ENCODE data around the gene MEI1.

The MEI1 gene

DNA sequence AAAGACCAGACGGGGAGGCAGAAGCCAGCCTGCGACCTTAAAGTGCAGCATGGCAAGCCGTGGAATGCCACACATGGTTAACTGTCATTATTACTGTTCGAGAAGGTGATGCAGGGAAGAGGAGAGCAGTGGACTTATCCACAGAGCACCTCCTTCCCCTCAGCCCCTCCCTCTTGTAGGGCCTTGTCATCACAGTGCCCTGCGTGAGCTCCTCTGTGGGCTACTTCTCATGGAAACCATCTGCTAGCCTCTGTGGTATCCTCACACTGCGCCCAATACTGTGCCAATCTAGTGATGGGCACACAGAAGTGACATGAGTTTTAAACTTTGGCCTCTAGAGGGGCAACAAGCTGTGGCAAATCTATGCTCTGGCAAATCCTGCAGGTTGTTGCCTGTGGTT lies 83.0 kb downstream of the MEI1 start:
- DNase-seq (ENCODE audit: low spot score) = peak; percentile 38

DNA sequence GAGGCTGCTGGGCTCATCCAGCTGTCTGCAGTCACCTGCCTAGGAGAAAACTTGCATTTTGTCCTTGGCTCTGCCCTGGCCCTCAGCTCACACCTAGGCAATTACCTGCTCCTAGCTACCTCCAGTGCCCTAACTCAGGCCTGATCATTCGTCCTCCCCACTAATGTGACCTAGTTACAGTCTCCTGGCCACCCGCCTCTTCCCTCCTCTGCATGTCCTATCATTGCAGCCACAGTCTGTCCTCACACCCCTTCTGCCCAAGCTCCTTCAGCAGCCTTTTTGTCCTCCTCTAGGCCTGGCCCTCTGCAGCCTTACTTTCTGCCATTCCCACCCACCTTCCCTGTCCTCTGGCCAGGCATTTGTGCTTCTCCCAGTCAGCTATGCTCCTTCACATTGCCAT lies 83.4 kb downstream of the MEI1 start:
- DNase-seq (ENCODE audit: low spot score) = no peak

DNA sequence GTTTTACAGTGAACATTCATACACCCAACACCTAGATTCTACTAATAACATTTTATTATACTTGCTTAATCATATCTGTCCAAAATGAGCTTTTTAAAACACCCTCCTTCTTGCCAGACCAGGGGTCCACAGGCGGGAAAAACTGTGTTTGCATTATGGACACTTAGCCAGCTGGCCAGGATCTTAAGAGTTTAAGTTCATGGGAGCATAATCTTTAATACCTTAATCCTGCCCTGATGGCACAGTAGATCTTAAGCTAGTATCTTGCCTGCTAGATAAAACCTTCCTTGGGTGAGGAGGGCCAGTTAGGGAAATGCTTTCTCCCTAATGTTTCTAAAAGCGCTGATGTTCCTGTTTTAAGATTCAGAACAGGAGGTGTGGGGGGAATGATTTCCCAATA lies 88.0 kb downstream of the MEI1 start:
- DNase-seq (ENCODE audit: low spot score) = no peak

GRCh38 chr22:41793871-41794270 lies 94.6 kb downstream of the MEI1 start:
- no peak for DNase-seq (ENCODE audit: low spot score)

DNA sequence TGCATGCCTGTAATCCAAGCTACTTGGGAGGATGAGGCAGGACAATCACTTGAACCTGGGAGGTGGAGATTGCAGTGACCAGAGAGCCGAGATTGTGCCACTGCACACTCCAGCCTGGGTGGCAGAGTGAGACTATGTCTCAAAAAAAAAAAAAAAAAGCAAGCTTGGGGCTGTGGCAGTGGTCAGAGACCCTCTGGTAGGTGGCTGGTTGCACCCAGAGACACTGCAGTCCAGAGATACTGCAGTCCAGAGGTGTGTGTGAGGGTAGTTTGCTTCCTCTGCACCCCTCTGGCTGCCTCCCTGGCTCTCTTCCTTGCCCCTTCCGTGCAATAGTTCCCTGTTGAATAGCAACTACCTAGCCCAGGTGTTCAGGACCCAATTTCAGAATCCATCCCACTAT lies 99.4 kb downstream of the MEI1 start:
- DNase-seq (ENCODE audit: low spot score) = no peak

GRCh38 chr22:41799486-41800347 lies 100.4 kb downstream of the MEI1 start:
- DNase-seq (ENCODE audit: low spot score) = no peak

- peak; percentile 91 for DNase-seq (ENCODE audit: low spot score)
Measured at GRCh38 chr22:41800348-41801146, 101.2 kb downstream of the MEI1 start, which contains the start of gene CCDC134. CCDC134 (plus strand) TSS chr22:41800679; CDS start chr22:41808891, 8,212 bp downstream.

GRCh38 chr22:41801147-41801819 lies 102.0 kb downstream of the MEI1 start:
- DNase-seq (ENCODE audit: low spot score) = no peak

GRCh38 chr22:41801886-41802285 lies 102.6 kb downstream of the MEI1 start:
- DNase-seq (ENCODE audit: low spot score) = no peak

DNA sequence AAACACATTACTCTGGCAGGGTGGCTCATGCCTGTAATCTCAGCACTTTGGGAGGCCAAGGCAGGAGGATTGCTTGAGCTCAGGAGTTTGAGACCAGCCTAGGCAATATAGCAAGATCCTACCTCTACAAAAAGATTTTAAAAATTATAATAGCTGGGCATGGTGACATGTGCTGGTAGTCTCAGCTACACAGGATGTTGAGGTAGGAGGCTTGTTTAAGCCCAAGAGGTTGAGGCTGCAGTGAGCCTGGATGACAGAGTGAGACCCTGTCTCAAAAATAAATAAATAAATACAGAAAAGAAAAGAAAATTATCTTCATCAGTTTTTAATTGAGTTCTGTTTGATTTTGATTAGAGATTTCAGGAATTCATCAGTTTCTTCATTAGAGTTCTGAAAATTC lies 106.3 kb downstream of the MEI1 start:
- no peak for DNase-seq (ENCODE audit: low spot score)

DNA sequence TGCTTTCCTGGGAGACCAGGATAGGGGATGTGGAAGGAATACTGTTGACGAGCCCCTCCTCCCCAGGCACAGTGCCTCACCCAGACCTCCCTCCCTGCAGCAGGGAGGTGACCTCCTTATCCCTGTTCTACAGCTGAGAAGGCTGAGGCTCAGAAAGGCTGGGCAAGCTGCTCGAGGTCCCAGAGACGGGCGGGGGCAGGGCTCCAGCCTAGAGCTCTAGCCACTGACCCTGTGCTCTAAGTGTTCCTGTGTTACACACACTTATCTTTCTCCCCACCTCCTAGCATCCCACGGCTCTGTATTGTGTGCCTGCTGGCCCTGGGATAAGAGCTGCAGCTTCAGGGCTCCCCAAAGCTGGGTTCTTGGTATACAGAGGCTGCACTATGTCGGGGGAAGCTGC lies 109.1 kb downstream of the MEI1 start:
- DNase-seq (ENCODE audit: low spot score) = no peak

DNA sequence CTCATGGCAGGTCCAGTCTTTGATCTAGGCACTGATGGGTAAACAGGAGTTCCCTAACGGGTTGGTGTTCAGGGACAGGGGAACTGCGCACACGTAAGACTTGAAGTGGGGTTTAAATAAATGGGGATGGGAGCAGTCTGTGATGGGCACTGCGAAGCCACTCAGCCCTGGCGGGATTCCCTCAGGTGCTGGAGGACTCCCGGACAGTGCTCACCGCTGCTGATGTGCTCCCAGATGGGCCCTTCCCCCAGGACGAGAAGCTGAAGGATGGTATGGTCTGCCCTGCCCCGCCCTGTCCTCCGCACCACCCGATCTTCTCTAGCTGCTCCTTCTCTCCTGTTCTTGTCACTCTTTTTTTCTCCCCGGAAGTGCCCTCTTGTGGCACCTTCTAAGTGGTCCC lies 110.7 kb downstream of the MEI1 start:
- DNase-seq (ENCODE audit: low spot score) = no peak

GRCh38 chr22:41812805-41813545 lies 113.7 kb downstream of the MEI1 start:
- DNase-seq (ENCODE audit: low spot score) = no peak

DNA sequence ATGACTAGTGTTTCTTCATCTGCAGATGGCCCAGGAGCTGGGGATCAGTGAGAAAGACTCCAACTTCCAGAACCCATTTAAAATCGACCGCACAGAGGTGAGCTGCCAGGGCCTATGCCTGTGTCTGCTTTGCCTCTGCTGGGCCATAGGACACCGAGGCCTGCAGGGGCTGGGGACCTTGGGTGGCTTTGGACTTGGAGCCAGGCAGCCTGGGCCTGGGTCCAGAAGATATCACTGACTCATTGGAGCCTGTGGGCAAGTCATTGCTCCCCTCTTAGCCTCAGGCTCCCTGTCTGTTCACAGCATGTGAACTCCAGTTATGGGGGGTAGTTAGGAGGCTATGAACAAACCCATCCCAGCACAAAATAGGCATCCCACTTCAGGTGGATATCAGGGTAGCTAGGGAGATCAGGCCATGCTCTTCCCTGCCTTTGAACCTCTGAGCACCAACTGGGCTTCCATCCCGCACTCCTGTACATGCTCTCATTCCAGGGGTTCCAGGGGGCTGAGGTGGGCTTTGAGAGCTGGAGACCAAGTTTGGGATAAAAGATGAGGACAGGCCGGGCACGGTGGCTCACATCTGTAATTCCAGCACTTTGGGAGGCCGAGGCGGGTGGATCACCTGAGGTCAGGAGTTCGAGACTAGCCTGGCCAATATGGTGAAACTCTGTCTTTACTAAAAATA lies 114.6 kb downstream of the MEI1 start:
- DNase-seq (ENCODE audit: low spot score) = no peak

DNA sequence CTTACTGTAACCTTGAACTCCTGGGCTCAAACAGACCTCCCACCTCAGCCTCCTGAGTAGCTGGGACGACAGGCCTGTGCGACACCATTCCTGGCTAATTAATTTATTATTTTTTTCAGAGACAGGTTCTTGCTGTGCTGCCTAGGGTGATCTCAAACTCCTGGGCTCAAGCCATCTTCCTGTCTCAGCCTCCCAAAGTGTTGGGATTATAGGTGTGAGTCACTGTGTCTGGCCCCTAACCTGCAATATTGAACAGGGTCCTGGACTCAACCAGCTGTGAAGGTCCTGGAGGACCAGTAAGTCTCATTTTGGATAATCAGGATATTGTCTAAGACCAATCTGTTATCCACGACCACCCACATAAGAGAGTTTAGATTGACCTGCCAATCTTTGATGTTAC lies 116.4 kb downstream of the MEI1 start:
- DNase-seq (ENCODE audit: low spot score) = no peak

DNA sequence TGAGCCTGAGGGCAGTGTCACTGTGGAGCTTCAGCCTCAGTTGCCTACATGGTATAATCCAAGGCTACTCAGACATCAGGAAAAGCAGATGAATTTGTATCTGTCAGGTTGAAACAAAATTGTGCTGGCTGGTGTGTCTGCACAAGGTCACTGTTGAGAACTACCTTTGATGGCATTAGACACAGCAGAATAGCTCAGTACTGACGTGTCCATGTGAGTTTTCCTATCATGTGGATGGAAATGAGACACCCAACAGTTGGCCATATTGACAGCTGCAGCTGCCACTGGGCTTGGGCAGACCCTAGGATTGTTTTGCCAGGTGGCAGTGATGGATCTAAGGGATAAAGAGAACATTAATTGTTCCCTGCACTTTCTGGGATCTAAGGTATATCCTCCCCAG lies 116.9 kb downstream of the MEI1 start:
- no peak for DNase-seq (ENCODE audit: low spot score)

- DNase-seq (ENCODE audit: low spot score) = no peak
Measured at GRCh38 chr22:41816871-41817270, 117.6 kb downstream of the MEI1 start.

DNA sequence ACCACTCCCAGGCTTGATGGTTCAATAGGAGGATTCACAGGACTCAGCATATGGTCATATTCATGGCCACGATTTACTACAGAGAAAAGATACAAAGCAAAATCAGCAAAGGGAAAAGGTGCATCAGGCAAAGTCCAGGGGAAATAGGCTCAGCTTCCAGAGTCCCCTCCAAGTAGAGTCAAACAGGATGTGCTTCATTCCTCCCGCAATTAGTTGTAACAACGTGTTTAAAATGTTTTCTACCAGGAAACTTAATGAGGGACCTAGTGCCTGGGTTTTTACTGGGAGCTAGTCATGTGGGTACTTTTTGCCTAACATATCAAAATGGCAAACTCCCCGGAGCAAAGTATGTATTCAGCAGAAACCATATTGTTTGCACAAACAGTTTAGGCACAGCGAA lies 118.7 kb downstream of the MEI1 start:
- no peak for DNase-seq (ENCODE audit: low spot score)

DNA sequence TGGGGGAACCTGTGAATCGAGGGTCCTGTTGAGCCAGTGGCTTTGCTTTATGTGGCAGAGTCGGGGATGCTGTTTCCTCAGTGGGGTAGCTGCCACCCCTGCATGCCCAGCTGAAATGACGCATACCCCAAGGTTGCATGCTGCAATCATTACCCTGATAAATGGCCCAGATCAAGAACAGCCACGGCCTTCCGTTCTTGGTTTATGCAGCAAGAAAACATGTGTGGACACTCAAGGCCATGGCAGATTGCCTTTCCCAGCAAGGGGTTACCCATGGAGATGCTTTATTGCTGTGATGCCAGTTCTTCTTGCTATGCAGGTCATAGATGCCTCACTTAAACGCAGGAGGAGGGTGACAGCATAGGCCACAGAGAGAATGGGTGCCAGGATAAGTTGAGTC lies 119.3 kb downstream of the MEI1 start:
- no peak for DNase-seq (ENCODE audit: low spot score)

DNA sequence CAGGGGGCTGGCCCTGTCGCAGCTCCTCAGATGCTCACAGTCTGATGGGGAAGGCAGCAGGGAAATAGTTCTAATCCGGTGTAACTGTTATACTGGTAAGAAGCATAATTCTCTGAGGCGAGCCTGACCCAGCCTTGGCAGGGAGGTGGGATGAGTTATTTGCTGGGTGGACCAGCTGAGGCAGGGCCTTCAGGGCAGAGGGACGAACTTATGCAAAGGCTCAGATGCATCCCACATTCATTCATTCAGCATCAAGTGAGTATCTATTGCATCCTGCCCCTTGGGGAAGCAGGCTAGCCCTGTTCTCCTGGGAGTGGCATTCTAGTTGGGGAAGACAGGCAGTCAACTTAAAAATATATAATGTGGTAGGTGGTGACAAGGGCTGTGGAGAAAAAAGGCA lies 120.0 kb downstream of the MEI1 start:
- no peak for DNase-seq (ENCODE audit: low spot score)

DNA sequence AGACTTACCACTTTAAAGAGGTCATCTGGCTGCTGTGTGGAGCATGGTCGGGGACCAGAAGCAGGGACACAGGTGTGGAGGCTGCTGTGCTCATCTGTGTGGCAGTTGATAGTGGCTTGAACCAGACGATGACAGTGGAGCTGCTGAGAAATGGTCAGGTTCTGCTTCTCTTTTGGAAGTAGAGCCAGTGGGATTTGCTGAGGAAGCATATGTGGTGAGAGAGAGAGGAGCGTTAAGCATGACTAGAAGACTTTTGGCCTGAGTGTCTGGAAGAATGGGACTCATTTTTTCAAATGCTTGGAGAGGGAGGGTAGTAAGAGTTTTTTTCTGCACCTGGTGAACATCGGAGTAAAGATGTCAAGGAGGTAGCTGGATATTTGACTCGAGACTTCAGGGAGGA lies 121.1 kb downstream of the MEI1 start:
- DNase-seq (ENCODE audit: low spot score) = no peak
